Smooth muscle cell (in vitro differentiated cells): ENCODE measurements around the gene BTBD7. TPM values are rescaled to one million over a fixed set of nuclear protein-coding genes. Genes with fewer than 3 reads are reported as not detected.
"Not testable (repeated sequence)": the region's sequence is repeated elsewhere in the genome, so short reads cannot be mapped to it uniquely, and the experiment has no call there.

ENCODE experiments used
- DNase-seq: peaks from one replicate; lab custom pipeline; 2025; ENCODE audit not compliant: unreplicated experiment; lab: John Stamatoyannopoulos, UW
- H2AFZ ChIP-seq: fragments of 200-600 bp; sonication (generic); 2 replicates; pipeline ENCODE4 v1.6.0; 2016; ENCODE audit warnings: antibody characterized with exemption, low read depth, mild to moderate bottlenecking
- H3F3A ChIP-seq: fragments of 200-600 bp; sonication (generic); 2 replicates; pipeline ENCODE4 v1.6.0; 2017; ENCODE audit warnings: antibody characterized with exemption, low read depth
- H3K27ac ChIP-seq: fragments of 200-600 bp; sonication (generic); 2 replicates; pipeline ENCODE4 v1.5.1; 2016; ENCODE audit warnings: low read depth, mild to moderate bottlenecking
- H3K27me3 ChIP-seq: fragments of 200-600 bp; sonication (generic); 2 replicates; pipeline ENCODE4 v1.6.1; 2016; ENCODE audit warnings: low read depth, mild to moderate bottlenecking
- H3K36me3 ChIP-seq: fragments of 200-600 bp; sonication (generic); 2 replicates; pipeline ENCODE4 v1.5.1; 2016; ENCODE audit warnings: low read depth
- H3K4me1 ChIP-seq: fragments of 200-600 bp; sonication (generic); 2 replicates; pipeline ENCODE4 v1.5.1; 2016; ENCODE audit warnings: low read depth
- H3K4me2 ChIP-seq: fragments of 200-600 bp; sonication (generic); 2 replicates; pipeline ENCODE4 v1.6.0; 2016; ENCODE audit warnings: mild to moderate bottlenecking
- H3K4me3 ChIP-seq: fragments of 200-600 bp; sonication (generic); 2 replicates; pipeline ENCODE4 v1.5.1; 2016; ENCODE audit warnings: mild to moderate bottlenecking
- H3K79me2 ChIP-seq: fragments of 200-600 bp; sonication (generic); 2 replicates; pipeline ENCODE4 v1.6.0; 2016; ENCODE audit warnings: low read depth, mild to moderate bottlenecking
- H3K9ac ChIP-seq: fragments of 200-600 bp; sonication (generic); 2 replicates; pipeline ENCODE4 v1.6.0; 2016; ENCODE audit warnings: low read depth
- H3K9me3 ChIP-seq: fragments of 200-600 bp; sonication (generic); replicated peaks from 2 replicates; pipeline ENCODE4 v1.5.1; 2016; ENCODE audit warnings: low read depth
- H4K20me1 ChIP-seq: fragments of 200-600 bp; sonication (generic); 2 replicates; pipeline ENCODE4 v1.6.0; 2016; ENCODE audit warnings: low read depth
- WGBS: methylation state at CpG from one replicate; pipeline ENCODE4 v1.1.7; 2016; ENCODE audit warnings: low lambda C conversion rate; 5-methylcytosine and 5-hydroxymethylcytosine counted together
- polyA plus RNA-seq: library from polyadenylated mRNA; unstranded; fragments of >200 nt; fragmentation: Nextera tagmentation; extraction: Ambion mirVana; gene quantifications from 2 replicates; pipeline ENCODE4 v1.2.1, GENCODE V29; 2016
- total RNA-seq: library from RNA; depleted of rRNA; stranded (reverse); fragments of >200 nt; gene quantifications from 2 replicates; pipeline ENCODE4 v1.2.3, GENCODE V29; 2014
- TF ChIP-seq, protein P1 (sequence below): fragments of 200-600 bp; sonication (generic); IDR thresholded peaks from 2 replicates; pipeline ENCODE4 v1.5.1; 2017; ENCODE audit warnings: borderline replicate concordance, mild to moderate bottlenecking, antibody characterized with exemption; ENCODE audit not compliant: insufficient read depth, poor library complexity, severe bottlenecking

BTBD7 gene
- total and polyA plus RNA-seq, 2 experiments from 2014 or later: 14.1 to 34.7 TPM

DNA sequence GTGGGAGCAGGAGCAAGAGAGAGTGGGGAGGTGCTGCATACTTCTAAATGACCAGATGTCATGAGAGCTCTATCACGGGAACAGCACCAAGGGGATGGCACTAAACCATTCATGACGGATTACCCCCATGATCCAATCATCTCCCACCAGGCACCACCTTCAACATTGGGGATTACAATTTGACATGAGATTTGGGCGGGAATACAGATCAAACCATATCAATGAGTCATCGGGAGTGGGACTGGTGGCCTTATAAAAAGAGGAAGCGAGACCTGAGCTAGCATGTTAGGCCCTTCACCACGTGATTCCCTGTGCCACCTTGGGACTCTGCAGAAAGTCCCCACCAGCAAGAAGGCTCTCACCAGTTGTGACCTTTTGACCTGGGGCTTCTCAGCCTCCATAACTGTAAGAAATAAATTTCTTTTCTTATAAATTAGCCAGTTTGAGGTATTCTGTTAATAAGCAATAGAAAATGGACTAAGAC, 42.9 kb upstream of the BTBD7 start:
- DNase-seq: no peak
- no peaks in the 10 kb centered on the region for H3K27me3 ChIP-seq
- no peaks in the 10 kb centered on the region for H3K9me3 ChIP-seq
- no peaks in the 10 kb centered on the region for H3K4me1 ChIP-seq
- no peaks in the 10 kb centered on the region for H3K79me2 ChIP-seq
- WGBS: 91% methylated on average over 6 of the region's 6 CpGs
- H3K4me2 ChIP-seq: no peak overlapping the region
- no peak overlapping the region for H2AFZ ChIP-seq
- no peaks in the 10 kb centered on the region for H3K36me3 ChIP-seq
- H3K4me3 ChIP-seq: no peak overlapping the region
- H3F3A ChIP-seq: no peaks in the 10 kb centered on the region
- H3K9ac ChIP-seq: no peak overlapping the region
- TF ChIP-seq, protein P1, sequence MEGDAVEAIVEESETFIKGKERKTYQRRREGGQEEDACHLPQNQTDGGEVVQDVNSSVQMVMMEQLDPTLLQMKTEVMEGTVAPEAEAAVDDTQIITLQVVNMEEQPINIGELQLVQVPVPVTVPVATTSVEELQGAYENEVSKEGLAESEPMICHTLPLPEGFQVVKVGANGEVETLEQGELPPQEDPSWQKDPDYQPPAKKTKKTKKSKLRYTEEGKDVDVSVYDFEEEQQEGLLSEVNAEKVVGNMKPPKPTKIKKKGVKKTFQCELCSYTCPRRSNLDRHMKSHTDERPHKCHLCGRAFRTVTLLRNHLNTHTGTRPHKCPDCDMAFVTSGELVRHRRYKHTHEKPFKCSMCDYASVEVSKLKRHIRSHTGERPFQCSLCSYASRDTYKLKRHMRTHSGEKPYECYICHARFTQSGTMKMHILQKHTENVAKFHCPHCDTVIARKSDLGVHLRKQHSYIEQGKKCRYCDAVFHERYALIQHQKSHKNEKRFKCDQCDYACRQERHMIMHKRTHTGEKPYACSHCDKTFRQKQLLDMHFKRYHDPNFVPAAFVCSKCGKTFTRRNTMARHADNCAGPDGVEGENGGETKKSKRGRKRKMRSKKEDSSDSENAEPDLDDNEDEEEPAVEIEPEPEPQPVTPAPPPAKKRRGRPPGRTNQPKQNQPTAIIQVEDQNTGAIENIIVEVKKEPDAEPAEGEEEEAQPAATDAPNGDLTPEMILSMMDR: no peak
- H4K20me1 ChIP-seq: no peaks in the 10 kb centered on the region
- no peak overlapping the region for H3K27ac ChIP-seq

DNA sequence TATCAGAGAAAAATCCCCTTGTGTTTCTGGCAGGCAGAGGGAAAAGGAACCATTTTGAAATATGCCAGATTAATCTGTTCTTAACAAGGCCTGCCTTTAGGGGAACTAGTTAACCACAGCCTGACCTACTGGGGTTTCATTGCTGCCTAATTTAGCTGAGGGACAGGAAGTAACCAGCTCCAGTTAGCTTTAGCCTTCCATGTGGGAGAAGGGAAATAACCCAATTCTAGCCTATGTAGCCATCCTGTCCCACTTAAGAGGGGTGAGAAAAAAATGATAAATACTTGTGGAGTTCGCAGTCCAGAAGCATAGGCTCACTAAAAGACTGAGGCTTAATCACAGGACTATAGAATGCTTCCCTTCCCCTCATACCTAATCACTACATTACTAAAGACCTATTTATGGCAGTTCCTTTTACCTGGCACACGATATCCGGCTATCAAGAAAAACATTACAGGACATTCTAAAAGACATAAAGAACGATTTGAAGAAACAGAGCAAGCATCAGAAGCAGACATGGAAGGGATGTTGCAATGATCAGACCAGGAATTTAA, 37.0 kb upstream of the BTBD7 start:
- 90% methylated on average over 4 of the region's 4 CpGs for WGBS
- Histone ChIP-seq H3K27me3 (no peaks in the 10 kb centered on the region), H3F3A (no peaks in the 10 kb centered on the region), H2AFZ (no peak overlapping the region), H3K36me3 (no peaks in the 10 kb centered on the region), H3K79me2 (no peaks in the 10 kb centered on the region), H4K20me1 (no peaks in the 10 kb centered on the region), H3K4me2 (no peak overlapping the region), H3K9me3 (no peaks in the 10 kb centered on the region), H3K4me1 (no peaks in the 10 kb centered on the region), H3K9ac (no peak overlapping the region), H3K4me3 (no peak overlapping the region), H3K27ac (no peak overlapping the region)
- DNase-seq: no peak
- TF ChIP-seq, protein P1: no peak

DNA sequence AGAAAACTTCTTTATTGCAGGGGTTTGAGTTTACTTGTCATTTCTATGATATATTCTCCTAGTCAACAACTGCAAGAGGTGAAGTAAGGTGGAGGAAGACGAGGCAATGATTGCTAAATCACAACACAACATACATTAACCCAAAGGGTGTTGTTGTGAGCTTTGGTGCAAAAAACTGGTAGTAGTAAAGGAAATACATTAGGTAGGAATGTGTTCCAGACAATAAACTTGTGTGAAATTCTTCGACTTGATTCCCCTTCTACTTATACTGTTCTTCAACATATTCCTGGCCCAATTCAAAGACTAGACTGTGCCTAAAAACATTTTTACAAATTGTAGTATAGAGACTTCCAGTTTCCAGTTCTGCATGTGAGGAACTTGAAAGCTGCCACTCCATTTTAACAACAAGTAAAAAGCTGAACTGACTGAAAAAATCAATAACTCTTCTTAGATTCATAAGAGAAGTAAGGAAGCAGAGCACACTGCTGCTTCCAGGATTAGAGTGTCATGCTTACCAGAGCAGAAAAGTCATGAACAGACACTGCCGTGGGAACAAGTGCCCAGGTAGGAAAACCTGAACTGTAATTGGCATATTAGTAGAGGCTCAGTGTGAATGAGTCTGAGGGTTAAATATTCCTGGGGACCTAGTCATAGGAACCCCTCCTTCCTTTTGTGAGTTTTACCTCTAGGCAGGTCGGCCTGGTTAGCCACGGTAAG, 36.3 kb upstream of the BTBD7 start:
- Histone ChIP-seq H3K36me3 (no peaks in the 10 kb centered on the region), H4K20me1 (no peaks in the 10 kb centered on the region), H3K4me3 (no peak overlapping the region), H3K9ac (no peak overlapping the region), H3F3A (no peaks in the 10 kb centered on the region), H3K4me1 (no peaks in the 10 kb centered on the region), H3K27me3 (no peaks in the 10 kb centered on the region), H2AFZ (no peak overlapping the region), H3K4me2 (no peak overlapping the region), H3K27ac (no peak overlapping the region), H3K9me3 (no peaks in the 10 kb centered on the region), H3K79me2 (no peaks in the 10 kb centered on the region)
- TF ChIP-seq, protein P1: no peak
- 85% methylated on average over 5 of the region's 5 CpGs for WGBS
- no peak for DNase-seq

GRCh38 chr14:93354873-93355272, 22.0 kb upstream of the BTBD7 start:
- not testable (repeated sequence) for H3K27me3 ChIP-seq, H3K9ac ChIP-seq, H4K20me1 ChIP-seq, H3K79me2 ChIP-seq, H3K27ac ChIP-seq, H2AFZ ChIP-seq, H3K9me3 ChIP-seq, H3K4me3 ChIP-seq, H3K4me1 ChIP-seq, H3K4me2 ChIP-seq, DNase-seq, H3K36me3 ChIP-seq, H3F3A ChIP-seq
- WGBS: 77% methylated on average over 6 of the region's 6 CpGs
